ENCODE data around the gene LGSN.
A peak's percentile ranks its signal among the peaks of the same experiment; 100 is the strongest.
"Not testable (repeated sequence)": the region's sequence is repeated elsewhere in the genome, so short reads cannot be mapped to it uniquely, and the experiment has no call there.

LGSN gene, protein sequence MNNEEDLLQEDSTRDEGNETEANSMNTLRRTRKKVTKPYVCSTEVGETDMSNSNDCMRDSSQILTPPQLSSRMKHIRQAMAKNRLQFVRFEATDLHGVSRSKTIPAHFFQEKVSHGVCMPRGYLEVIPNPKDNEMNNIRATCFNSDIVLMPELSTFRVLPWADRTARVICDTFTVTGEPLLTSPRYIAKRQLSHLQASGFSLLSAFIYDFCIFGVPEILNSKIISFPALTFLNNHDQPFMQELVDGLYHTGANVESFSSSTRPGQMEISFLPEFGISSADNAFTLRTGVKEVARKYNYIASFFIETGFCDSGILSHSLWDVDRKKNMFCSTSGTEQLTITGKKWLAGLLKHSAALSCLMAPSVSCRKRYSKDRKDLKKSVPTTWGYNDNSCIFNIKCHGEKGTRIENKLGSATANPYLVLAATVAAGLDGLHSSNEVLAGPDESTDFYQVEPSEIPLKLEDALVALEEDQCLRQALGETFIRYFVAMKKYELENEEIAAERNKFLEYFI

GRCh38 chr6:63319939-63320338 is at the start of gene LGSN:
Gene LGSN, minus strand, starts transcription at chr6:63319983. Its CDS starts 40 bp downstream, at chr6:63319943.
- no peak for DNase-seq

DNA sequence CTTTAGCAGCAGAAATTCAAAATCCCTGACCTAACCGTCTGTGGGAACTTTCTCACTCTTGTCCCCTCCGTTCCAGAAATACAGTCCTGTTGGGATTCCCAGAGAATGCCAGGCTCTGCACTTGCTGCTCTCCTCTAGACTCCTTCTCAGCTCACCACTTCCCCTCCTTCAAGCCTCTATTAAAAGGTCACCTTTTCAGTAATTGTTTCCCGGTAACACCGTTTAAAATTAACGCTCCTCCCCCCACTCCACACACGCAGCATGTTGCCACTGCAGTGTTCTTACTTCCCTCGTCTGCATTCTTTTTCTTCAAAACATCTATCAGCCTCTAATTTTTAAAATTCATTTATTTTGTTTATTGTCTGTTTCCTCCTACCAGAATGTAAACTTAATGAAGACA is 48.6 kb upstream of the LGSN start:
- no peak for DNase-seq

- not testable (repeated sequence) for DNase-seq
These were observed 42.8 kb upstream of the LGSN start for GRCh38 chr6:63362500-63363120.

- DNase-seq, result not testable (repeated sequence)
These were observed 37.6 kb upstream of the LGSN start for GRCh38 chr6:63357384-63357783.

DNA sequence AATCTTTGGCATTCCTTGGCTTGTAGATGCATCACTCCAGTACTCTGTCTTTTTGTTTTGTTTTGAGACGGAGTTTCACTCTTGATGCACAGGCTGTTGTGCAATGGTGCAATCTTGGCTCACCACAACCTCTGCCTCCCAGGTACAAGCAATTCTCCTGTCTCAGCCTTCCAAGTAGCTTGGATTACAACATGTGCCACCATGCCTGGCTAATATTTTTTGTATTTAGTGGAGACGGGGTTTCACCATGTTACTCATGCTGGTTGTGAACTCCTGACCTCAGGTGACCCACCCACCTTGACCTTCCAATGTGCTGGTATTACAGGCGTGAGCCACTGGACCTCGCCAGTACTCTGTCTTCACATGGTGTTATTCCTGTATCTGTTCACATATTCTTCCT is 35.8 kb upstream of the LGSN start:
- no peak for DNase-seq

GRCh38 chr6:63353286-63353630 is 33.5 kb upstream of the LGSN start:
- no peak for DNase-seq

DNA sequence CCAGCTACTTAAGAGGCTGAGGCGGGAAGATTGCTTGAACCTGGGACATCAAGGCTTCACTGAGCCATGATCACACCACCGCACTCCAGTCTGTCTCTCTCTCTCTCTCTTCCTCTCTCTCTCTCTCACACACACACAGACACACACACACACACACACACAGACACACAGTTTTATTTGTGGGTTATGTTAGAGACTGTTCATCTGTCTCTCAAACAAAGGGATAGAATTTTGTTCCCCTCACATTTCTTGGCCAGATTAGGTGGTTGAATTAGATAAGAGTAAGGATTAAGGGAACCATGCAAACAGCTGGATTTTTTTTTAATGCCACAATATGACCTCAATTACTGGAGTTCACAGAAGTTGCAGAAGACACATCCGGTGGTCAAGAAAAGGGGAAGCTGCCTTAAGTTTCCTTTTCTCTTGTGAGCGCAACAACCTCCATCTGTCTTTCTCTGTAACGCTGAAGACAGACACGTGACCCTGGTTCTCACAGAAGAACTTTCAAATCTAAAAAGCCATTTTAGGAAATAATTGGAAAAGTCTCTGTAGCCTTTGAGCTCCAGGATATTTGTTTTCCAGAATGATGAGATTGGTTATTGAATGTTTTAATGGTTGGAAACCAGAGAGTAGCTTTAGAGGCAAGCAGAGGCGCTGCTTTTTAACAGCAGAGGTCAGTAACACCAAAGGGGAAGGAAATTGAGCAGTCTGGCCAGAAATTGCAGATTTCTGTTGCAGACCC is 32.9 kb upstream of the LGSN start:
- DNase-seq, result no peak

GRCh38 chr6:63352069-63352543 is 32.3 kb upstream of the LGSN start:
- DNase-seq, result no peak

- no peak for DNase-seq
These were observed 29.6 kb upstream of the LGSN start for GRCh38 chr6:63349401-63349800.

- no peak for DNase-seq
These were observed 29.1 kb upstream of the LGSN start for GRCh38 chr6:63348836-63349235.

DNA sequence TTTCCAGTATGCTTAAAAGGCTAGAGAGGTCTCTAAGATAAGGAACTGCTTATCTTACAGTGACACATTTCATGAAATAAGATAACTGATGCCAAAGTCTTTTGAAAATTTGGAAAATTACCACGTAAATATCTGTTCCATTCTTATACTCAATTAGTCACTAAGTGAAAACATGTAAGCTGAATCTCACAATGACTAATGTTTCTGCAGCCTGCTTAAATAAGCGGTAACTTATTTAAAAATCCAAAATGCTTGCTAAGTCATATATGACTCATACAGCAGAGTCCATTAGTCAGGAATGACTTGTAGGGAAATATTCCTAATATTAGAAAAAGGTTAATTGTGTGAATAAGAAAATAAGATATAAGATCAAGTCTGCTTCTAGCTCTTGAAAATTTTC is 27.8 kb upstream of the LGSN start:
- no peak for DNase-seq

- no peak for DNase-seq
These were observed 26.5 kb upstream of the LGSN start for GRCh38 chr6:63346217-63346835.

DNA sequence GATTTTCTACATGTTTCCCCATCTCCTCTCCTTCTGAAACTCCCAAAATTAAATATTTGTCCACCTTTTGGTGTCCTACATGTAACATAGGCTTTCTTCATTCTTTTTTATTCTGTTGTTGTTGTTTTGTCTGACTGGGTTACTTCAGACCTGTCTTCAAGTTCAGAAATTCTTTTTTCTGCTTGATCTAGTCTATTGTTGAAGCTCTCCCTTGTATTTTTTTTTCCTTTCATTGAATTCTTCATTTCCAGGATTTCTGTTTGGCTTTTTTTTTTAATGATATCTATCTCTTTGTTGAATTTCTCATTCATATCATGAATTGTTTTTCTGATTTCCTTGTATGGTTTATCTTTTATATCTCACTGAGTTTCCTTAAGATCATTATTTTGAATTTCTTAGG is 20.6 kb upstream of the LGSN start:
- DNase-seq, result no peak

DNA sequence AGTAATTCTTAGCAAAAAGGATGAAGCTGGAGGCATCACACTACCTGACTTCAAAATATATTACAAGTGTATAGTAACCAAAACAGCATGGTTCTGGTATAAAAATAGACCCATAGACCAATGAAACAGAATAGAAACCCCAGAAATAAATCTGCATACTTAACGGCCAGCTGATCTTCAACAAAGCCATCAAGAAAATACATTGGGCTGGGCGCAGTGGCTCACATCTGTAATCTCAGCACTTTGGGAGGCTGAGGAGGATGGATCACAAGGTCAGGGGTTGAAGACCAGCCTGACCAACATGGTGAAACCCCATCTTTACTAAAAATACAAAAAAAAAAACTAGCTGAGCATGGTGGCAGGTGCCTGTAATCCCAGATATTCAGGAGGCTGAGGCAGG is 14.9 kb upstream of the LGSN start:
- not testable (repeated sequence) for DNase-seq

DNA sequence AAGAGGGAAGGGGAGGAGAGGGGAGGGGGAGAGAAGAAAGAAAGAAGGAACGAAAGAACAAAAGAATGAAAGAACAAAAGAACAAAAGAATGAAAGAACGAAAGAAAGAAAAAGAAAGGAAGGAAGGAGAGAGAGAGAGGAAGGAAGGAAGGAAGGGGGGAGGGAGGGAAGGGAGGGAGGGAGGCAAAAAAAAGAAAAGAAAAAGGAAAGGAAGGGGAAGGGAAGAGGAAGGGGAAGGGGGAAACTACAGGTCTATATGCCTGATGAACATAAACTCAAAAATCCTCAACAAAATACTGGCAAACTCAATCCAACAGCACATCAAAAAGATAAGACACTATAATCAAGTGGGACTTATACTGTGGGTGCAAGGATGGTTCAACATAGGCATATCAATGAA is 13.7 kb upstream of the LGSN start:
- DNase-seq, result no peak

GRCh38 chr6:63326630-63327029 is 6.8 kb upstream of the LGSN start:
- not testable (repeated sequence) for DNase-seq

- no peak for DNase-seq
These were observed 3.2 kb upstream of the LGSN start for GRCh38 chr6:63322981-63323380.

DNA sequence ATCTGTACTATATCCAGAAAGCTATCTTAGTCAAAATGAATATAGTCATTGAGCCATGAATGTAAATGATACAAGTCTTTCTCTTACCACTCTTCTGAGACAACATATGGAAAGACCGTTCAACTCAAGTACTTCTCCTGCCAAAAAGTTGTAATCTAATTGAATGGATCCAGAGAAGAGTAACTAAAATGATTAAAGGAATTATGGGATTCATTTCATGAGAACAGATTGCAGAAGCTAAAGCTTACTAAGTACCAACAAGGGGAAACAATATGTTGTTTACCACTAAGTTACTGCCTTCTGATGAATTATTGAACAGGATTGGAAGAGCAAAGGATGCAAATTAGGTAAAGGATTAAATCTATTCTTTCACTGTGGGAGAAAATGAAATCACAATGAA is 2.0 kb upstream of the LGSN start:
- DNase-seq, result no peak

DNA sequence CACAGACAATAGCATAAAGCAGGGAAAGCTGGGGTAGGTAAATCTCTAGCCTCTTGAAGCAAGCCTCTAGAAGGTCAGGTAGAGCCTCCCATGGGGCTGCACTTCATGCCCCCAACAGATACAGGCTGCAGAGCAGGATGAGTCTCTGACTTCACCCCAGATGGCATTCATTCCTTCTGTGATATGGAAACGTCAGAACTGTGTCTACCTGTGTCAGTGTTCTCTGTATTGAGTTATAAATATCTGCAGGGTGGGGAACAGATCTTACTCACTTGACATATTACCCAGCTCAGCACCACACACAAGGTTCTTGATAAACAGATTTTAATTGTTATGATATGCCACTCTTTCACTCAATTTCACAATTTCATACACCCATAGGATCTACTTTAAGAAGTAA is 2.1 kb downstream of the LGSN start:
- no peak for DNase-seq

DNA sequence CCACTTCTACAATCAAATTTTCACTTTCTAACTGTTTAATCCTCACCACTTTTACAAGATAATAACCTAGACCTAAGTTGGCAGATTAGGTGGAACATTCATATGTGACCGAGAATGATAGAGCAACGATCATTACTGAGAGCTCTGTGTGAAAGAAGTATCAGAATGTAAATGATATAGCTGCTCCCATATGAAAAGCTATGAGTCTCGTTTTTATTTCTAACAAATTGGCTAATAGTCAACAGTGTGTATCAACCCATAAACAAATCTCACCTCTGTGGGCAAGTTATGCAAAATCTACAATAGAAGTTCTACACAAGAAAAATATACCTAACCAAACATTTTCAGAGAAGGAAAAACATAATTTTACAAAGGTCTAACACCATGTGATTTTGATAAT is 3.7 kb downstream of the LGSN start:
- DNase-seq, result no peak

DNA sequence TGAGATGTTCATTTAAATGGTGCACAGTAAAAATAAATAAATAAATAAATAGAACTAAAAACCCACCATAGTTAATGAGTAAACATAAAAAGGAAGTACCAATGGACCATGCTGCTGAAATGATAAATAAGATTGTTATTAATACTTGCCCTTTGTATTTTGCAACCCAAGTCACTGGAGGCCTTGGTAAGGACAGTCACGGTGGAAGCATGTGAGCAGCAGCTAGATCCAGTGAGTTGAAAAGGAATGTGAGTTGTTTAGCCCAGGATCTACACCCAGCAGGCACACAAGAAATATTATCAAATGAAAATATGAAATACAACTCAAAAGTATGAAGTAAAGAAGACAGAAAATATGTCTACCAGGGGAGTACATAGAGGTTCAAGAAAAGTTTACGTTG is 6.7 kb downstream of the LGSN start:
- no peak for DNase-seq

GRCh38 chr6:63307581-63308246 is 12.1 kb downstream of the LGSN start:
- peak; percentile 14 for DNase-seq

DNA sequence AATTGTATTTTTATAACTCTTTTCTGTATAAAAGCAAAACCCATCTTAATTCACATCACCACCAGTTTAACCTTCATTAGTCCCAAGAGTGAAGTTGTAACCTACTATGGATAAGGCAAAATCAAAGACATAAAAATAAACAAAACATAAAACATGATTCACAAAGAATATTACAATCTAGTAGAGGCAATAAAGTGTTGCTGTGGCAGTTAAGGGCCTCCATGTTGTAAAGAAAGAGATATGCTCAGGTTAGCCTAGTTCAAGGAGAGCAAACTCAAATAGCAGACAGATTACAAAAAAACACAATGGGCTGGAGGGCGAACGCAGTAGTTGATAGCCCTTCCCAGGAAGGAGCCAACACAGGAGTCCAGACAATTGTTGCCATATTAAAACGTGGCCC is 13.4 kb downstream of the LGSN start:
- DNase-seq, result no peak

Data from NCI-H2227 treated with DMSO at 0.1 percent for 48 hours (cell line).